HepG2 (cell line): ENCODE results near the gene HTR3B.

ENCODE experiments used
- AGO1 ChIP-seq: fragments of 200-400 bp; formaldehyde crosslinking; IDR thresholded peaks from 2 replicates; pipeline ENCODE4 v1.6.1; 2017; ENCODE audit warnings: mild to moderate bottlenecking, low read depth, low read length, moderate library complexity; ENCODE audit not compliant: poor library complexity, severe bottlenecking
- CEBPB ChIP-seq: IDR thresholded peaks from 2 replicates; pipeline ENCODE4 v1.6.1; 2011; ENCODE audit warnings: low read depth, low read length, improper control_type of control experiment, borderline replicate concordance
- HOXA7 ChIP-seq: sonication (generic); formaldehyde crosslinking; IDR thresholded peaks from 2 replicates; pipeline ENCODE4 v1.8.1; 2022; ENCODE audit warnings: mild to moderate bottlenecking, missing genetic modification reagents, moderate library complexity
- REPIN1 ChIP-seq: sonication (generic); formaldehyde crosslinking; IDR thresholded peaks from 2 replicates; pipeline ENCODE4 v1.8.0; 2022; ENCODE audit warnings: missing genetic modification reagents, low read depth, mild to moderate bottlenecking, borderline replicate concordance
- SIN3A ChIP-seq: IDR thresholded peaks from 2 replicates; pipeline ENCODE4 v1.6.1; 2011; ENCODE audit warnings: low read depth, mild to moderate bottlenecking, control low read depth, low read length, borderline replicate concordance
- ZNF672 ChIP-seq: sonication (generic); formaldehyde crosslinking; IDR thresholded peaks from 2 replicates; pipeline ENCODE4 v1.8.1; 2022; ENCODE audit warnings: missing genetic modification reagents
- TF ChIP-seq, protein P1 (sequence below), 2 experiments: IDR thresholded peaks; 2 replicates each; pipeline ENCODE4 v1.6.1; 2011 to 2012; ENCODE audit warnings: low read length in 2 of 2, borderline replicate concordance in 1 of 2, low read depth in 1 of 2, mild to moderate bottlenecking in 1 of 2, moderate library complexity in 1 of 2
- TF ChIP-seq, protein P2 (sequence below): sonication (generic); formaldehyde crosslinking; IDR thresholded peaks from 2 replicates; pipeline ENCODE4 v1.4.0; 2020; ENCODE audit warnings: mild to moderate bottlenecking, missing genetic modification reagents

DNA sequence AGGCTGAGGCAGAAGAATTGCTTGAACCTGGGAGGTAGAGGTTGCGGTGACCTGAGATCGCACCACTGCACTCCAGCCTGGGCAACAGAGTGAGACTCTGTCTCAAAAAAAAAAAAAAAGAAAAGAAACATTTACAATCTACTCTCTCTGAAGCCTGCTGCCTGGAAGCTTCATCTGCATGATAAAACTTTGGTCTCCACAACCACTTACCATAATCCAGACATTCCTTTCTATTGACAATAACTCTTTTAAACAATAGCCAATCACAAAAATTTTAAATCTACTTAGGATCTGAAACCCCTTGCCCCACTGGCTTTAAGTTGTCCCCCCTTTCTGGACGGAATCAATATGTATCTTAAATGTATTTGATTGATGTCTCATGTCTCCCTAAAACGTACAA is 45.3 kb downstream of the HTR3B start:
- TF ChIP-seq REPIN1 (CRISPR knock-in tag) (no peak), HOXA7 (no peak), CEBPB (no peak), SIN3A (no peak), ZNF672 (CRISPR knock-in tag) (no peak), AGO1 (no peak)
- TF ChIP-seq, protein P1, sequence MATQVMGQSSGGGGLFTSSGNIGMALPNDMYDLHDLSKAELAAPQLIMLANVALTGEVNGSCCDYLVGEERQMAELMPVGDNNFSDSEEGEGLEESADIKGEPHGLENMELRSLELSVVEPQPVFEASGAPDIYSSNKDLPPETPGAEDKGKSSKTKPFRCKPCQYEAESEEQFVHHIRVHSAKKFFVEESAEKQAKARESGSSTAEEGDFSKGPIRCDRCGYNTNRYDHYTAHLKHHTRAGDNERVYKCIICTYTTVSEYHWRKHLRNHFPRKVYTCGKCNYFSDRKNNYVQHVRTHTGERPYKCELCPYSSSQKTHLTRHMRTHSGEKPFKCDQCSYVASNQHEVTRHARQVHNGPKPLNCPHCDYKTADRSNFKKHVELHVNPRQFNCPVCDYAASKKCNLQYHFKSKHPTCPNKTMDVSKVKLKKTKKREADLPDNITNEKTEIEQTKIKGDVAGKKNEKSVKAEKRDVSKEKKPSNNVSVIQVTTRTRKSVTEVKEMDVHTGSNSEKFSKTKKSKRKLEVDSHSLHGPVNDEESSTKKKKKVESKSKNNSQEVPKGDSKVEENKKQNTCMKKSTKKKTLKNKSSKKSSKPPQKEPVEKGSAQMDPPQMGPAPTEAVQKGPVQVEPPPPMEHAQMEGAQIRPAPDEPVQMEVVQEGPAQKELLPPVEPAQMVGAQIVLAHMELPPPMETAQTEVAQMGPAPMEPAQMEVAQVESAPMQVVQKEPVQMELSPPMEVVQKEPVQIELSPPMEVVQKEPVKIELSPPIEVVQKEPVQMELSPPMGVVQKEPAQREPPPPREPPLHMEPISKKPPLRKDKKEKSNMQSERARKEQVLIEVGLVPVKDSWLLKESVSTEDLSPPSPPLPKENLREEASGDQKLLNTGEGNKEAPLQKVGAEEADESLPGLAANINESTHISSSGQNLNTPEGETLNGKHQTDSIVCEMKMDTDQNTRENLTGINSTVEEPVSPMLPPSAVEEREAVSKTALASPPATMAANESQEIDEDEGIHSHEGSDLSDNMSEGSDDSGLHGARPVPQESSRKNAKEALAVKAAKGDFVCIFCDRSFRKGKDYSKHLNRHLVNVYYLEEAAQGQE (IDR thresholded peaks at IDR 0.05; ENCODE audit: borderline replicate concordance in 1 of 2, low read depth in 1 of 2, low read length in 2 of 2), result no peak
- TF ChIP-seq, protein P2, sequence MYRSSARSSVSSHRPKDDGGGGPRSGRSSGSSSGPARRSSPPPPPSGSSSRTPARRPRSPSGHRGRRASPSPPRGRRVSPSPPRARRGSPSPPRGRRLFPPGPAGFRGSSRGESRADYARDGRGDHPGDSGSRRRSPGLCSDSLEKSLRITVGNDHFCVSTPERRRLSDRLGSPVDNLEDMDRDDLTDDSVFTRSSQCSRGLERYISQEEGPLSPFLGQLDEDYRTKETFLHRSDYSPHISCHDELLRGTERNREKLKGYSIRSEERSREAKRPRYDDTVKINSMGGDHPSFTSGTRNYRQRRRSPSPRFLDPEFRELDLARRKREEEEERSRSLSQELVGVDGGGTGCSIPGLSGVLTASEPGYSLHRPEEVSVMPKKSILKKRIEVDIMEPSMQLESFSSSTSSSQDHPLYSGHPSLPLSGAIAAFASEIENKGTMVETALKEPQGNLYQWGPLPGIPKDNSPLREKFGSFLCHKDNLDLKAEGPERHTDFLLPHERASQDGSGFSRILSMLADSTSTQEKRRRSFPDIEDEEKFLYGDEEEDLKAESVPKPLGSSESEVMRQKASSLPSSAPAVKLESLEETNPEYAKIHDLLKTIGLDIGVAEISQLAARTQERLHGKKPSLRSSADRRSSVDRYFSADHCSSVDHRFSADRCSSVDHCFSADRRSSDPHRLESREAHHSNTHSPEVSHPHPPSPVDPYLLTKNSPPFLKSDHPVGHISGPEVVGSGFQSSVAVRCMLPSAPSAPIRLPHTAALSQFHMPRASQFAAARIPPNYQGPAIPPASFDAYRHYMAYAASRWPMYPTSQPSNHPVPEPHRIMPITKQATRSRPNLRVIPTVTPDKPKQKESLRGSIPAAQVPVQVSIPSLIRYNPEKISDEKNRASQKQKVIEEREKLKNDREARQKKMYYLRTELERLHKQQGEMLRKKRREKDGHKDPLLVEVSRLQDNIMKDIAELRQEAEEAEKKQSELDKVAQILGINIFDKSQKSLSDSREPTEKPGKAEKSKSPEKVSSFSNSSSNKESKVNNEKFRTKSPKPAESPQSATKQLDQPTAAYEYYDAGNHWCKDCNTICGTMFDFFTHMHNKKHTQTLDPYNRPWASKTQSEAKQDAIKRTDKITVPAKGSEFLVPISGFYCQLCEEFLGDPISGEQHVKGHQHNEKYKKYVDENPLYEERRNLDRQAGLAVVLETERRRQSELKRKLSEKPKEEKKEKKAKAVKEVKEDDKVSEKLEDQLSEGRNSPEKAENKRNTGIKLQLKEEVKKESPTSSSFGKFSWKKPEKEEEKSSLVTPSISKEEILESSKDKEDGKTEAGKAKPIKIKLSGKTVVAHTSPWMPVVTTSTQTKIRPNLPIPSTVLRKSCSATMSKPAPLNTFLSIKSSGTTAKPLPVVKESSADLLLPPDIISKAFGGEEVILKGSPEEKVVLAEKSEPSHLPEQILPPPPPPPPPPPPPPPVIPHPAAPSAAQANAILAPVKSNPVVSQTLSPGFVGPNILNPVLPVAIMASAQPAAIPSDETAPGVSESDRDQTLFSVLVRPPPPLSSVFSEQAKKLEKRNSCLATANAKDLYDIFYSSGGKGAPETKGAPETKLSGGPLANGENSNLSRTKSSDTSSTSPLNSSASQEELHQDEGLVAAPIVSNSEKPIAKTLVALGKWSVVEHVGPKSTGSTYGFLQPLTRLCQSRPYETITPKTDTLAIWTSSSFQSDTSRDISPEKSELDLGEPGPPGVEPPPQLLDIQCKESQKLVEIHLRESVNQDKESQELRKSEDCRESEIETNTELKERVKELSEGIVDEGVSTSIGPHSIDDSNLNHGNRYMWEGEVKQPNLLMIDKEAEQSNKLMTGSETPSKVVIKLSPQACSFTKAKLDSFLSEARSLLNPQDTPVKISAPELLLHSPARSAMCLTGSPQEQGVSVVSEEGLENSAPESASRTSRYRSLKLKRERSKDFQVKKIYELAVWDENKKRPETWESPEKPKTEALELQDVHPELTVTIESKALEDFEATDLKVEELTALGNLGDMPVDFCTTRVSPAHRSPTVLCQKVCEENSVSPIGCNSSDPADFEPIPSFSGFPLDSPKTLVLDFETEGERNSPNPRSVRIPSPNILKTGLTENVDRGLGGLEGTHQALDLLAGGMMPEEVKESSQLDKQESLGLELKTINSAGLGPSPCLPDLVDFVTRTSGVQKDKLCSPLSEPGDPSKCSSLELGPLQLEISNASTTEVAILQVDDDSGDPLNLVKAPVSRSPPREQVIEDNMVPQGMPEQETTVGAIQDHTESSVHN, result no peak
